Cardiac muscle cell (in vitro differentiated cells and primary cell): ENCODE data around the gene MCEMP1. TPM values are rescaled to one million over a fixed set of nuclear protein-coding genes. Genes with fewer than 3 reads are reported as not detected.
A peak's percentile ranks its signal among the peaks of the same experiment; 100 is the strongest.

Source experiments
- DNase-seq, 2 donors: peaks; one replicate each; pipeline versions ENCODE4 v3.0.0 to v3.0.0-alpha.2; 2010 to 2017; ENCODE audit warnings: low read depth in 1 of 2, low spot score in 1 of 2
- H3K27ac ChIP-seq: fragments of 200-600 bp; sonication (generic); 2 replicates; pipeline ENCODE4 v1.5.1; 2016
- H3K27me3 ChIP-seq: fragments of 200-600 bp; sonication (generic); 2 replicates; pipeline ENCODE4 v1.6.0; 2016; ENCODE audit warnings: control low read depth
- H3K36me3 ChIP-seq: fragments of 200-600 bp; sonication (generic); 2 replicates; pipeline ENCODE4 v1.5.1; 2016; ENCODE audit warnings: control low read depth
- H3K4me1 ChIP-seq: fragments of 200-600 bp; sonication (generic); 2 replicates; pipeline ENCODE4 v1.8.1; 2017; ENCODE audit warnings: low read depth, mild to moderate bottlenecking, mixed run types
- H3K4me3 ChIP-seq: fragments of 200-600 bp; sonication (generic); 2 replicates; pipeline ENCODE4 v1.5.1; 2016; ENCODE audit warnings: mild to moderate bottlenecking
- H3K9me3 ChIP-seq: fragments of 200-600 bp; sonication (generic); 2 replicates; pipeline ENCODE4 v1.5.1; 2017; ENCODE audit warnings: low read depth, mild to moderate bottlenecking, control low read depth
- CTCF ChIP-seq: IDR thresholded peaks from 2 replicates; pipeline ENCODE4 v1.5.1; 2012; ENCODE audit warnings: low read depth, mild to moderate bottlenecking, low read length
- polyA plus RNA-seq: library from polyadenylated mRNA; unstranded; fragments of >200 nt; fragmentation: Nextera tagmentation; extraction: Ambion mirVana; gene quantifications from 2 replicates; pipeline ENCODE4 v1.2.1, GENCODE V29; 2016
- total RNA-seq: library from RNA; depleted of rRNA; stranded (reverse); fragments of >200 nt; gene quantifications from 2 replicates; pipeline ENCODE4 v1.2.3, GENCODE V29; 2016

MCEMP1 gene
- total and polyA plus RNA-seq, 2 experiments from 2014 or later, result not detected

- Histone ChIP-seq H3K27ac (no peak overlapping the region), H3K4me3 (no peak overlapping the region), H3K36me3 (no peaks in the 10 kb centered on the region), H3K9me3 (no peaks in the 10 kb centered on the region), H3K4me1 (no peaks in the 10 kb centered on the region), H3K27me3 (peaks cover 33% of the 10 kb centered on the region)
- no peak for TF ChIP-seq CTCF
- no peak for DNase-seq
Measured at GRCh38 chr19:7676376-7676775, 514 bp upstream of the MCEMP1 start.

GRCh38 chr19:7677669-7678311 lies 900 bp downstream of the MCEMP1 start:
- no peak for DNase-seq
- H3K36me3 ChIP-seq, result peaks cover 3% of the 10 kb centered on the region
- H3K4me3 ChIP-seq, result no peak overlapping the region
- H3K4me1 ChIP-seq, result no peaks in the 10 kb centered on the region
- no peak overlapping the region for H3K27ac ChIP-seq
- no peaks in the 10 kb centered on the region for H3K9me3 ChIP-seq
- peaks cover 18% of the 10 kb centered on the region for H3K27me3 ChIP-seq
- no peak for TF ChIP-seq CTCF

- Histone ChIP-seq H3K27ac (no peak overlapping the region), H3K9me3 (no peaks in the 10 kb centered on the region), H3K27me3 (peaks cover 14% of the 10 kb centered on the region), H3K36me3 (peaks cover 4% of the 10 kb centered on the region), H3K4me3 (no peak overlapping the region), H3K4me1 (no peaks in the 10 kb centered on the region)
- no peak for TF ChIP-seq CTCF
- DNase-seq, result no peak
Measured at GRCh38 chr19:7678971-7679751, 2.3 kb downstream of the MCEMP1 start.

- Histone ChIP-seq H3K9me3 (no peaks in the 10 kb centered on the region), H3K27me3 (peaks cover 14% of the 10 kb centered on the region), H3K4me1 (no peaks in the 10 kb centered on the region), H3K27ac (no peak overlapping the region), H3K36me3 (peaks cover 6% of the 10 kb centered on the region), H3K4me3 (peak overlapping the region; percentile 70)
- no peak for TF ChIP-seq CTCF
- no peak for DNase-seq
Measured at GRCh38 chr19:7679771-7680605, 3.1 kb downstream of the MCEMP1 start.

GRCh38 chr19:7680606-7681339 lies 3.9 kb downstream of the MCEMP1 start, which contains the start of gene TRAPPC5:
Gene TRAPPC5 (plus strand): TSS chr19:7680833. CDS start chr19:7682254, 1,421 bp downstream.
- DNase-seq, result peak; percentile 85 to 94
- Histone ChIP-seq H3K27ac (peak within 1 kb of the TSS; percentile 9), H3K4me3 (peak within 1 kb of the TSS; percentile 70)

More at GRCh38 chr19:7680606-7681339, 3.9 kb downstream of the MCEMP1 start, which contains the start of gene TRAPPC5:
- peaks cover 6% of the 10 kb centered on the region for H3K36me3 ChIP-seq
- no peaks in the 10 kb centered on the region for H3K4me1 ChIP-seq
- no peaks in the 10 kb centered on the region for H3K9me3 ChIP-seq
- peak; percentile 70 for TF ChIP-seq CTCF
- H3K27me3 ChIP-seq, result peaks cover 14% of the 10 kb centered on the region
